ENCODE measurements around the gene NECAB3.

DNA sequence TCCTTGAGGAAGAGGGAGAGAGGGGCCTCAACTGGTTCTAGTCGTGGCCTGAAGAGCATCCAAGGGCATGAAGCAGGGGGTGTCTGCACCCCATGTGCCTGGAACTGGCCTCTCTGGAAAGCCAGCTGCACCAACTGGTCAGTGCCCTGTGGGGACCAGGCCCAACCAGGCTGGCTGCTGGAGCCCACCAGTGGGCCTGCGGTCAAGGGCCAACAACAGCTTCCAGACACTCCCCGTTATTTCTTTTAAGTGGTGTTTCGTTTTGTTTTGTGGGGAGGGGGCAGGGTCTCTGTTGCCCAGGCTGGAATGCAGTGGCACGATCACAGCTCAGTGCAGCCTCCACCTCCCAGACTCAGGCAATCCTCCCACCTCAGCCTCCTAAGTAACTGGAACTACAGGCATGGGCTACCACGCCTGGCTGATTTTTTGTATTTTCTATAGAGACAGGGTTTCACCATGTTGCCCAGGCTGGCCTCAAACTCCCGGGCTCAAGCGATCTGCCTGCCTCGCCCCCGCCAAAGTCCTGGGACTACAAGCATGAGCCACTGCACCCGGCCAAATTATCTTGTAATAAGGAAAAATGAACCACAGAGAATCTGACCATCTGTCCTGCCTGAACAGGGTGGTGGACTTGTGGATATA is 24.0 kb downstream of the NECAB3 start:
- TF ChIP-seq POLR2A (IDR thresholded peaks at IDR 0.05), result peak; percentile 24
- TF ChIP-seq EP300 (IDR thresholded peaks at IDR 0.05), result no peak

Data from ovary (tissue), 1 donor.